HG02798 (cell line): ENCODE data around the gene CCDC88B.
A peak's percentile ranks its signal among the peaks of the same experiment; 100 is the strongest.
"Not testable (repeated sequence)": the region's sequence is repeated elsewhere in the genome, so short reads cannot be mapped to it uniquely, and the experiment has no call there.

Experiments
- ATAC-seq: cut with Tn5 transposase; IDR thresholded peaks from one replicate; pipeline ENCODE4 v1.9.1; 2021; ENCODE audit warnings: mild to moderate bottlenecking; ENCODE audit not compliant: unreplicated experiment, poor library complexity

The CCDC88B gene

DNA sequence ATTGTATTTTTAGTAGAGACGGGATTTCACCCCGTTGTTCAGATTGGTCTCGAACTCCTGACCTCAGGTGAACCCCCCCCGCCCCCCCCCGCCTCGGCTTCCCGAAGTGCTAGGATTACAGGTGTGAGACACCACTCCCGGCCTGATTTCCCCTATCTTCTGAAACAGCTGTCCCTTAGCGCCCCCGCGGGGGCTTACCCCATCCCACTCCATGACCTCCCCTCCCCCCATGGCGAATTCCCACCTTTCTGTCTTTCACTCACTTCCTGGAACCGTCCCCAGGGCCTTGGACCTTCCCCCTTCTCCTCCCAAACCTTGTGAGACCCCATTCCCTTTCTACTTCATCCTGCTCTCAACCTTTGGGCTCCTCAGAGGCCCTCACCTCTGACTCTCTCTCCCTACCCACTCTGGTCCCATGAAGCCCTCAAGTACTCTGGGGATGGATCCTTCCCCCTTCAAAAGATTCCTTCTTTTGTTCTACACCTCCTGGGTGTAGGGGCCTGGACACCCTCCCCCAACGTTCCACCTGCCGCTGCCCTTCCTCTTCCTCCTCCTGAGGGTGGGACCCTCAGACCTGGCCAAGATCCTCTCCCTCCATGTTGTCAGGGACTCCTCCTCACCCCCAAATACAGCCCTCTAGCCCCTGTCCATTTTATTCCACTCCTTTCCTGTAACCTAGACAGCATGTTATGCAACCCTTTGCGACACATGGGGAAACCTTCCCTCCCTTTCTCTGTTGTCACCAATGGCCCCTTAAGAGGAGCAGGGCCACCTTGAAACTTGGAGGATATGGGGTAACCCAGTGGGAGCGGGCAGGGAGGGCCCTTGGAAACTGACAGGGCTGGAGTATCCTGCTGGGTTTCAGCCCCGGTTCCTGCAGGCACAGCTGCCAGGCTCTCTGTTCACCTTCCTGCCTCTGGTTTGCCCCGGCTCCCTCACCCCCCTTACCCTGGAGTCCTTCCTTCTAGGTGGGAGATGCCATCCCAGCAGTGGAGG, 20.9 kb upstream of the CCDC88B start:
- no peak for ATAC-seq

DNA sequence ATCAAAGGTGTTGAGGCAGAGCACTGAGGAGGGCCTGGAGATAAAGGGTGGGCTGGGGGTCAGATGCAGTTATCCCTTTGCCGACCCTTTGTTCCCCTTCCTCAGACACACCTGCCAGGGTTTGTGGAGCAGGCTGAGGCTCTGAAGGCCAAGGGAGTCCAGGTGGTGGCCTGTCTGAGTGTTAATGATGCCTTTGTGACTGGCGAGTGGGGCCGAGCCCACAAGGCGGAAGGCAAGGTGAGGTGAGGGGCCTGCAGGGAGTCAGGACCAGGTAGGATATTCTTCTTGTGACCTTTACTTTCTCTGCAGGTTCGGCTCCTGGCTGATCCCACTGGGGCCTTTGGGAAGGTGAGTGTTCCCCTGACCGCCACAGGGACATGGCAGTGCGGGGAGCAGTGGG, 19.4 kb upstream of the CCDC88B start:
- ATAC-seq: no peak

DNA sequence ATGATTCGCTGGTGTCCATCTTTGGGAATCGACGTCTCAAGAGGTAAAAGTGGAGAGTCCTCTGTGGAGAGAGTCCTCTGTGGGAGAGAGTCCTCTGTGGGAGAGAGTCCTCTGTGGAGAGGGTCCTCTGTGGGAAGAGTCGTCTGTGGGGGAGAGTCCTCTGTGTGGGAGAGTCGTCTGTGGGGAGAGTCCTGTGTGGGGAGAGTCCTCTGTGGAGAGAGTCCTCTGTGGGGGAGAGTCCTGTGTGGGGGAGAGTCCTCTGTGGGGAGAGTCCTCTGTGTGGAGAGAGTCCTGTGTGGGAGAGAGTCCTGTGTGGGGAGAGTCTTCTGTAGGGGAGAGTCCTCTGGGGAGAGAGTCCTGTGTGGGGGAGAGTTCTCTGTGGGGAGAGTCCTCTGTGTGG, 19.0 kb upstream of the CCDC88B start:
- no peak for ATAC-seq

DNA sequence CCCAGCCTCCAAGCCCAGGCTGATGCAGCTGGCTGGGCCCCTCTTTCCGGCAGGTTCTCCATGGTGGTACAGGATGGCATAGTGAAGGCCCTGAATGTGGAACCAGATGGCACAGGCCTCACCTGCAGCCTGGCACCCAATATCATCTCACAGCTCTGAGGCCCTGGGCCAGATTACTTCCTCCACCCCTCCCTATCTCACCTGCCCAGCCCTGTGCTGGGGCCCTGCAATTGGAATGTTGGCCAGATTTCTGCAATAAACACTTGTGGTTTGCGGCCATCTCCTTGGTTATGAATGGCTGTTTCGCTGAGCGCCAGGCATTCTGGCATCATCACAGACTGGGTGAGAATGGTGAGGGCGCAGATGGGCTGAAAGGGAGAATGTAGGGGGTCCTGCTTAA, 18.5 kb upstream of the CCDC88B start:
- no peak for ATAC-seq

DNA sequence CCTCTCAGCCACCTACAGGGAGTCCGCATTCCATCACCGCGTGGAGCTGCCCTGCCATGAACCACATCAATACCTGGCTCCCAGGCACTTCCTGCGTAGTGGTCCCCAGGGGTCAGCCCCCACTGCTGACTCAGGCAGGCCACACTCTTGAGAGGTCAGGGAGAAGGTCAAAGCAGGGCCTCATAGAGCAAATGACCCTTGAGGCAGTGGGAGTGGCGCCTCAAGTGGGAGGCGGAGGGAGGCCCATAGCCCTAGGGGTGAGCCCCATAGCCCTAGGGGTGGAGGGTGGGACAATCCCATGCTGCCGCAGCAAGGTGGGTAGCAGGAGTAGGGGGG, 17.1 kb upstream of the CCDC88B start:
- ATAC-seq: no peak

DNA sequence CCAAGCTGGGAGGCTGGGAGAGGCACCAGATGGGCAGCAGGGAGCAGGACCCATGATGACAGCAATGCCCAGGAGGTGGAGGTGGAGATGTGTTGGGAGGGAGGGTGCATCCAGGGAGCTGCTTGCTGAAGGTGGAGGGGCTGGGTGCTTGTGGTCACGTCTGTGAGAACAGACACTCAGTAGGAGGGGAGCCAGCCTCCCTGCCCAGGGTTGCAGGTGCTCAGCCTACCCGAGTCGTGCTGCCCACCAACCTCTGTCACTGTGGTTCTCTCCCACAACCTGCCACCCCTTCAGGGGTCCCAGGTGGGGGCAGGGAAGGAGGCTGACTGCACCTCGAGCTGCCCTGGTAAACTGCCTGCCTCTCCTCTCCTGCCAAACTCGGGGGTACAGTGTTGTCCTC, 16.6 kb upstream of the CCDC88B start:
- no peak for ATAC-seq

DNA sequence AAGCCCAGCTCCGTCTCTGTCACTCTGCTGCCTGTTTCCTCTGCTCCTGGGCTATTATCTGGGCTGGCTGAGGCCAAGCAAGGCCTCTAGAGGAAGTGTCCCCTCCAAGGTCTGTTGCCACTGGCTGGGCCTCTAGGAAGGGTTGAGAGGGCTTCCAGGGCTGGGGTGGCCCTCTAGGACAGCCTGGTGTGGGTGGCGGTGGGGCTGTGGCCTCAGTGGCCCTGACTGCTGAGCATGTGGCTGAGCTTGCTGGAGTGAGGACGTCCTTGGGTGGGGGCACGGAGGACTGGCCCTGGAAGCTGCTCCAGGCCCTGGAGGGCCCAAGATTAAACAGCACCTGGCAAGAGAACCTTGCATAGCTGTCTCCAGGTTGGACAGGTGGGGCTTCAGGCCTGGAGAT, 16.0 kb upstream of the CCDC88B start:
- not testable (repeated sequence) for ATAC-seq

DNA sequence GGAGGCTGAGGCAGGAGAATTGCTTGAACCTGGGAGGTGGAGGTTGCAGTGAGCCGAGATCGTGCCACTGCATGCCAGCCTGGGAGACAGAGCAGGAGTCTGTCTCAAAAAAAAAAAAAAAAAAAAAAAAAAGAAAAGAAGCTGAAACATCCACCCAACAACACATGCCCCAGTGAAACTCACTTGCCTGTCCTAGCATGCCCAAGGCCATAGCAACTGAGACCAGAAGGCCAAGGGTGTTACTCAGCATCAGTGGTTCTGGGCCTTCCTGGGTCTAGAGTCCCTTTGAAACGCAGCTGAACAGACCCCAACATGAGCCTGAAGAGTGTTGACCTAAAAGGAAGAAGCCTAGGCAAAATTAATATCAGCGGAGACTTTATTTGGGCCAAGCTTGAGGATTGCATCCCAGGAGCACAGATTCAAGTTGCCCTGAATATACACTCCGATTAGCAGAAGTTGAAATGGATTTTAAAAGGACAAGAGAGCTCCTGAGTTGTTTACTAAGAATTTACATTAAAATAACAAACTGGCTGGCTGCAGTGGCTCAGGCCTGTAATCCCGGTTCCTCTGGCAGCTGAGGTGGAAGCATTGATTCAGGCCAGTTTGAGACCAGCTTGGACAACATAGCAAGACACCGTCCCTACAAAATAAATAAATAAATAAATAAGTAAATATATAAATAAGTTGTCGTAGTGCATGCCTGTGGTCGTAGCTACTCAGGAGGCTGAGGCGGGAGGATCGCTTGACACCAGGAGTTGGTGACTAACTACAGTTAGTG, 15.1 kb upstream of the CCDC88B start:
- no peak for ATAC-seq

DNA sequence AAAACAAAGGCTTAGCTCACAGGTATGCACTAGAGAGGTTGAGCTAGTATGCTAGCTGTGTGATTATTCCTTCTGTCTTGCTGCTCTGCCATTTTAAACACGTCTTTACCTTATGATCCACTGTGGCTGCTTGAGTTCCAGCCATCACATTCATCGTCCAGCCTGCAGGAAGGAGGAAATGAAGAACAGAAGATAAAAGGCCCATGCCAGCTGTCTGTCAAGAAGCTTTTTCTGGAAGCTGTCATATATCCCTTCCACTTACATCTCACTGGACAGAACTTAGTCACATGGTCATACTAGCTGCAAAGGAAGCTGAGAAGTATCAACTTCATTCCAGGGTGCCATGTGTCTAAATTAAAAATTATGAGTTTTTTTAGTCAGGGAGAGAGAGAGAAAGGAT, 12.6 kb upstream of the CCDC88B start:
- no peak for ATAC-seq

DNA sequence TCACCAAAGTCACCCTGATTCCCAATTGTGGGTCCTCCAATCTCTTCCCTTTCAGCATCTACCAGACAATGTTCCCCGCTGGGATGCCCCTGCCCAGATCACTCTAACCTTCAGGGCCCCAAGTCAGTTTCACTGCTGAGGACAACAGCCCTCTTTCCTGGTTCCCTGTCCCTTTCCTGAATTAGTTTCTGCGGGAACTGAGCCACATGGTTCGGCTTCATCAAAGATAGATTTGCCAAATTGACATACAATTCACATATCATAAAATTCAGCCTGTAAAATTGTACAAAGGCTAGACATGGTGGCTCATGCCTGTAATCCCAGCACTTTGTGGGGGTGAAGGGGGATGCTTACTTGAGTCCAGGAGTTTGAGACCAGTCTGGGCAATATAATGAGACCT, 12.0 kb upstream of the CCDC88B start:
- no peak for ATAC-seq

DNA sequence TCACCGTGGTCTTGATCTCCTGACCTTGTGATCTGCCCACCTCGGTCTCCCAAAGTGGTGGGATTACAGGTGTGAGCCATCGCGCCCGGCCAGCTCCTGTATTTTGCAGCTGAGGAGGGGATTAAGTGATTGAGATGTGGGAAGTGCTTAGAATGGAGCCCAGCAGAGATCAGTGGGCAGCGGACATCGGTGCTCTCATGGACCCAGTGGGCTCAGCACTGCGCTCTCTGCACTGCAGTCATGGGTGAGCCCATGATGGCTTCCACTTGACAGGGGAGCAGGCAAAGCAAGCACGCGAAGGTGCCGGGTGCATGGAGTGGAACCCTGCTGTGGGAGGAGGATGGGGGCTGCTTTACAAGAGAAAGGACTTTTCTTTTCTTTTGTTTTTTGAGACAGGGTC, 9.1 kb upstream of the CCDC88B start:
- ATAC-seq: no peak

DNA sequence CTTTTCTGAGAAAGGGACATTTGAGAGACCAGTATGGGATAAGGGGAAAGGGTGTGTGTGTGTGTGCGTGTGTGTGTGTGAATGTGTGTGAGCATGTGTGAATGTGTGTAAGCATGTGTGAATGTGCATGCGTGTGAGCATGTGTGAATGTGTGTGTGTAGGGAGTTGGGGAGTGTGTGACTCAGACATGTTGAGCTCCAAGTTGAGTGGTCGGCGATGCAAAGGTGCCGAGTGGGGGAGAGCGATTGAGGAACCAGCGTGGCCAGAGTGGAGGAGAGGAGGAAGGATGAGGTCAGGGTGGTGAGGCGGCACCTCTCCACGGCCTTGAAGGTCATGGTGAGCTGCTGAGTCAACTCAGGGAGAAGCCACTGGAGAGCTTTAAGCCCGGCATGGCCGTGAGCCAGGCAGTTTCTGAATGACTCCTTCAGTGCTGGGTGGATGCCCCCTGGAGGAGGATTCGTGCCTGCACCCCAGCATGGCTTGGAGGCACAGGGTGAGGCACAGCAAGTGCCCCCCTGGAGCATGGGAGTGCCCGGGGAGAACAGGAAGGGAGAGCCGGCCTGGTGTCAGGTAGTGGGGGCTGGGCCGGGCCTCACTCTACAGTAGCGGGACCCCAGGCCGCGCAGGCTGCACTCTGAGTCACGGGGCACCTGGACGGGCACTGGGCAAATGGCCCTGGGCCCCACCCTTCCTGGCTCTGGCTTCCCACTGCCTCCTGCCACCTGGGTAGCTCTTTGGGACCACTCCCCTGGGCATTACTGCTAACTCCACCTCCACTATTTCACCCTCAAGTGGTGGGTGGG, 8.2 kb upstream of the CCDC88B start:
- peak; percentile 62 for ATAC-seq

DNA sequence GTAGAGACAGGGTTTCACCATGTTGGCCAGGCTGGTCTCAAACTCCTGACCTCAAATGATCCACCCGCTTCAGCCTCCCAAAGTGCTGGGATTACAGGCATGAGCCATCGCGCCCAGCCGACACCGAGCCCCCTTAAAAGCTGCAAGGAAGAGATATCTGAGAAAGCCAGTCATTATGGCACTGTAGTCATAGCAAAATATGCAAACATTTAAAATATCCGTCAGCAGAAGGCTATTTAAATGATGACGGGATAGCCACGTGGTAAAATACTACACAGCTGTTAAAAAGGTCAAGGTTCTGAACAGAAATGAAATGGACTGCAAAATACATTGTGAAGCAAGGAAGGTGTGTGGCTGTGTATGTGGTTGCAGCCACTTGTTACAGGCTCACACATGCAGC, 6.4 kb upstream of the CCDC88B start:
- no peak for ATAC-seq

DNA sequence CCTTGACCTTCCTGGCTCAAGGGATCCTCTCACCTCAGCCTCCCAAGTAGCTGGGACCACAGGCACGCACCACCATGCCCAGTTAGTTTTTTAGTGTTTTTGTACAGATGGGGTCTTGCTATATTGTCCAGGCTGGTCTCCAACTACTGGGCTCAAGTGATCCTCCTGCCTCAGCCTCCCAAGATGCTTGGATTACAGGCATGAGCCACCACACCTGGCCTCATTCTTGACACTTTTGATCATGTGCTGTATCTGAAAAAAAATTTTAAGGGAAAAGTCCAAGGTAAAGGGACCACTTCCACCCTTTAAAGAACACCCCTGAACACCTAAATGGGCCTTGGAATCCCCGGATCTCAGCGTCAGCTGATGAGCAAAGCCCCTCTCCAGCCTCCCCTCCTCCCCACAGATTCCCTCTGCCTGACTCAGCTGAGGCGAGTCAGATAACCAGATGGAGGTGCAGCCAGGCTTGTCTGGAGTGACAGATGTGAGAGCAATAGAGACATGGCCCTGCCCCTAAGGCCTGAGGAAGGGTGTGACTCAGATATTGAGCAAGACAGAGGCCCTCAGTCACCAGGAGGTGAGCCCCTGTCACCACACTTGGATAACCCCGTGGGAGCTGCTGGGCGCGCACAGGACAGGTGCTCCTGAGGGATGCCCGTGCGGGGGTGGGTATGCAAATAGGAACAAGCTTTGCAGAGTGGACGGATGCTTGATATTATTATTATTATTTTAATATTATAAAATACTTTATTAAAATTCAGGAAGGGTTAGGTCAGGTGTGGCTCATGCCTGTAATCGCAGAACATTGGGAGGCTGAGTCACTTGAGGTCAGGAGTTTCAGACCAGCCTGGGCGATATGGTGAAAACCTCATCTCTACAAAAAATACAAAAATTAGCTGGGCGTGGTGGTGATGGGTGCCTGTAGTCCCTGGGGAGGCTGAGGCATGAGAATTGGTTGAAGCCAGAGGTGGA, 5.0 kb upstream of the CCDC88B start:
- ATAC-seq: peak; percentile 67

DNA sequence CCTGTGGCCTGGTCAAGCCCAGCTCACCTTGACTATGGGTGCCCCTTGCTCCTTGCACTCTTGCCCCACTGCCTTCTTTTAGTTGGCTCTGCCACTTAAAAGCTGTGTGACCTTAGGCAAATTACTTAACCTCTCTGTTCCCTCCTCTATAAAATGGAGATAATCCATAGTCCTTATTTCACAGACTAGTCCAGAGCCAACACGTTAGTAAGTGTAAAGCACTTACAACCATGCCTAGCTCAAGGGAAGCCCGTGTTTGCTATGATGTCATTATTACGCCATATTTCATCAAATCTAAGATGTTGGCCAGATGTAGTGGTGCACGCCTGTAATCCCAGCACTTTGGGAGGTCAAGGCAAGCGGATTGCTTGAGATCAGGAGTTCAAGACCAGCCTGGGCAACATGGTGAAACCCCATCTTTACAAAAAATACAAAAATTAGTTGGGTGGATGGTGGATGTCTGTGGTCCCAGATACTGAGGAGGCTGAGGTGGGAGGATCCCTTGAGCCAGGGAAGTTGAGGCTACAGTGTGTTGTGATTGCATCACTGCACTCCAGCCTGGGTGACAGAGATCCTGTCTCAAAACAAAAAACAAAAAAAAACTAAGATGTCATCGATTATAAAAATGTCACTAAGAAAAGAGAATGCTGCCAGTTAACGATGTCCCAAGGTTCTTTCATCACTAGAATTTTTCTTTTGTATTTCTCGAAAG, 2.3 kb upstream of the CCDC88B start:
- no peak for ATAC-seq

DNA sequence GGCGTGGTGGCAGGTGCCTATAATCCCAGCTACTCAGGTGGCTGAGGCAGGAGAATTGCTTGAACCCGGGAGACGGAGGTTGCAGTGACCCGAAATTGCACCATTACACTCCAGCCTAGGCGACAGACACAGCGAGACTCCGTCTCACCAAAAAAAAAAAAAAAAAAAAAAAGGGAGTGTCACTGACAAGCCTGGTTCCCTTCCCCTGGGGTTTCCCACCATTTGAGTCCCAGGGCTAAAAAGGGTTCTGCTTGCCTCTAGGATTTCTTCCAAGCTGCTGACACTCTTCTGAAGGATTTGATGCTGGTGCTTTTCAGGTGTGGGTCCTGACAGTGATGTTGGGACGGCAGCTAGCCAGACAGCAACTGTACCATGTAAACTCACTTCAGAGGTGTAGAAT, 1.3 kb upstream of the CCDC88B start:
- ATAC-seq: no peak

DNA sequence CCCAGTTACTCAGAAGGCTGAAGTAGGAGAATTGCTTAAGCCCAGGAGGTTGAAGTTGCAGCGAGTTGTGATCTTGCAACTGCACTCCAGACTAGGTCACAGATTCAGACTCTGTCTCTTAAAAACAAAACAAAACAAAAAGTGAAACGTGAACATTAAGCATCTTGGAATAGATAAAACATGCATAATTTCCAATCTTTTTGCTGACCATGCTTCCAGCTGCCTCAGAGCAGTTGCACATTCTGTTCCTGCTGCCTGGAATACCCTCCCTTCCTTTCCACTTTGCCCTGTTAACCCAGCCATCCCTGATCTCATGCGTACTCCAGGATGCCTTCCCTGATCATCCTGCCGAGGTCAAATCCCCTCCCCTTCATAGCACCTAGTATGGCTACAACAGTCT, 718 bp upstream of the CCDC88B start:
- ATAC-seq: no peak

DNA sequence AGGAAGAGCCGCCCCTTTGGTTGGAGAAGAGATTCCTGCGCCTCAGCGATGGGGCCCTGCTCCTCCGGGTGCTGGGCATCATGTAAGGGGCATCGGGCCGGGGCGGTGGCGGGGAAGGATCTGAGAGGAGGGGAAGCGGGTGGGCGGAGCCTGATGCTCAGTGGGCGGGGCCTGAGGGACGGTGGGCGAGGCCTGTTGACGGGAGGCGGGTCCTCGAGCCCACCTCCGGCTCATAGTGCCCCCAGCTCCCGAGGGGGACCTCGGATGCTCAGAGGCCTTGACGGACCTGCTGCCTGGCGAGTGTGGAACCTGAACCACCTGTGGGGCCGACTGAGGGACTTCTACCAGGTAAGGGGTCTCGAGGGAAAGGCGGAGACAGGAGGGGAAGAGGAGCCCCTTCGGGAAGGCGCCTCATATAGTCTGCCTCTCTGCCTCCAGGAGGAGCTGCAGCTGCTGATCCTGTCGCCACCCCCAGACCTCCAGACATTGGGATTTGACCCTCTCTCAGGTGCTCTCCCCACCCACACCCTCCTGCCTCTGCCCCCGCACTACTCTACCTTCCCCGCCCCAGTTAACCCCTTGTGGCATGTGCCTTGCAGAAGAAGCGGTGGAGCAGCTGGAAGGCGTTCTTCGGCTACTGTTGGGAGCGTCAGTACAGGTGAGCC, 799 bp downstream of the CCDC88B start:
- ATAC-seq: peak; percentile 34

DNA sequence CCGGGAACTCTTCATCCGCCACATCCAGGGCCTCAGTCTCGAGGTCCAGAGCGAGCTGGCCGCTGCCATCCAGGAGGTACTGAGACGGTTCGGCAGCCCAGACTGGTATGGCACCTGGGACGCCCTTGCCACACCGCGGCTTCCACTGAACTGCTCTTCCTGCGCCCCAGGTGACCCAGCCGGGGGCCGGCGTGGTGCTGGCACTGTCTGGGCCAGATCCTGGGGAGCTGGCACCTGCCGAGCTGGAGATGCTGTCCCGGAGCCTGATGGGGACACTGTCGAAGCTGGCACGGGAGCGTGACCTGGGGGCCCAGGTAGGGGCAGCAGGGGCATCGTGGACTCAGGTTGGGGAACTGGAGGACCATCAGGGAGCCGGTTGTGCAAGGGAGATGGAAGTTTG, 1.4 kb downstream of the CCDC88B start:
- no peak for ATAC-seq
